Neural progenitor cell (in vitro differentiated cells): ENCODE data around the gene CHTF18. TPM values are rescaled to one million over a fixed set of nuclear protein-coding genes. Genes with fewer than 3 reads are reported as not detected.

ENCODE experiments used
- DNase-seq: peaks from one replicate; pipeline ENCODE4 v3.0.0-alpha.2; 2016; ENCODE audit warnings: low spot score
- H2AFZ ChIP-seq: fragments of 200-600 bp; sonication (generic); replicated peaks from 2 replicates; pipeline ENCODE4 v1.6.1; 2016; ENCODE audit warnings: antibody characterized with exemption
- H3F3A ChIP-seq: fragments of 200-600 bp; sonication (generic); 2 replicates; pipeline ENCODE4 v1.6.1; 2016; ENCODE audit warnings: antibody characterized with exemption, low read depth
- H3K27ac ChIP-seq: fragments of 200-600 bp; sonication (generic); 2 replicates; pipeline ENCODE4 v1.5.1; 2016; ENCODE audit warnings: mild to moderate bottlenecking
- H3K27me3 ChIP-seq: fragments of 200-600 bp; sonication (generic); 2 replicates; pipeline ENCODE4 v1.6.1; 2016; ENCODE audit warnings: mild to moderate bottlenecking, moderate library complexity
- H3K36me3 ChIP-seq: fragments of 200-600 bp; sonication (generic); 2 replicates; pipeline ENCODE4 v1.5.1; 2016
- H3K4me1 ChIP-seq: fragments of 200-600 bp; sonication (generic); 2 replicates; pipeline ENCODE4 v1.6.1; 2016; ENCODE audit warnings: mixed run types
- H3K4me2 ChIP-seq: fragments of 200-600 bp; sonication (generic); 2 replicates; pipeline ENCODE4 v1.6.1; 2016
- H3K4me3 ChIP-seq: fragments of 200-600 bp; sonication (generic); 2 replicates; pipeline ENCODE4 v1.5.1; 2016
- H3K79me2 ChIP-seq: fragments of 200-600 bp; sonication (generic); 2 replicates; pipeline ENCODE4 v1.6.1; 2016; ENCODE audit warnings: low read depth
- H3K9ac ChIP-seq: fragments of 200-600 bp; sonication (generic); 2 replicates; pipeline ENCODE4 v1.6.1; 2016
- H3K9me3 ChIP-seq: fragments of 200-600 bp; sonication (generic); 2 replicates; pipeline ENCODE4 v1.5.1; 2016; ENCODE audit warnings: low read depth
- H4K20me1 ChIP-seq: fragments of 200-600 bp; sonication (generic); 2 replicates; pipeline ENCODE4 v1.6.1; 2016; ENCODE audit warnings: low read depth
- H3K27ac Mint-ChIP-seq: 3 replicates; pipeline ENCODE4 v1.8.0; 2021; ENCODE audit warnings: mixed read lengths
- H3K27me3 Mint-ChIP-seq: 2 replicates; pipeline ENCODE4 v1.8.0; 2022; ENCODE audit warnings: low read depth, mild to moderate bottlenecking, inconsistent platforms, moderate library complexity, mixed read lengths; ENCODE audit not compliant: insufficient read depth
- H3K36me3 Mint-ChIP-seq: 3 replicates; pipeline ENCODE4 v1.8.0; 2021; ENCODE audit warnings: mixed read lengths
- H3K4me1 Mint-ChIP-seq: 3 replicates; pipeline ENCODE4 v1.8.0; 2021; ENCODE audit warnings: mixed read lengths
- H3K4me3 Mint-ChIP-seq: 3 replicates; pipeline ENCODE4 v1.8.0; 2021; ENCODE audit warnings: mild to moderate bottlenecking, moderate library complexity, mixed read lengths
- H3K9me3 Mint-ChIP-seq: 3 replicates; pipeline ENCODE4 v1.8.0; 2020; ENCODE audit warnings: mixed read lengths
- CTCF ChIP-seq: fragments of 200-600 bp; sonication (generic); IDR thresholded peaks from 2 replicates; pipeline ENCODE4 v1.5.1; 2017; ENCODE audit warnings: antibody characterized with exemption, mild to moderate bottlenecking
- EZH2 ChIP-seq: fragments of 200-600 bp; sonication (generic); IDR thresholded peaks from 2 replicates; pipeline ENCODE4 v1.6.1; 2017; ENCODE audit warnings: antibody characterized with exemption, mild to moderate bottlenecking, moderate library complexity
- EZH2phosphoT487 ChIP-seq: fragments of 200-600 bp; sonication (generic); IDR thresholded peaks from 2 replicates; pipeline ENCODE4 v1.6.1; 2017; ENCODE audit warnings: antibody characterized with exemption
- total RNA-seq: library from RNA; depleted of rRNA; stranded (reverse); fragments of >200 nt; gene quantifications from 2 replicates; pipeline ENCODE4 v1.2.3, GENCODE V29; 2015; ENCODE audit warnings: low replicate concordance

CHTF18 gene
- total RNA-seq, 1 donor from 2014 or later = 35.6 TPM

GRCh38 chr16:784431-784830 is 4.0 kb upstream of the CHTF18 start:
- no peak for TF ChIP-seq EZH2
- no peak for TF ChIP-seq CTCF
- no peak for TF ChIP-seq EZH2phosphoT487
- H3K4me1 Mint-ChIP-seq = peaks cover 3% of the 10 kb centered on the region
- no peak overlapping the region for H3K4me2 ChIP-seq

DNA sequence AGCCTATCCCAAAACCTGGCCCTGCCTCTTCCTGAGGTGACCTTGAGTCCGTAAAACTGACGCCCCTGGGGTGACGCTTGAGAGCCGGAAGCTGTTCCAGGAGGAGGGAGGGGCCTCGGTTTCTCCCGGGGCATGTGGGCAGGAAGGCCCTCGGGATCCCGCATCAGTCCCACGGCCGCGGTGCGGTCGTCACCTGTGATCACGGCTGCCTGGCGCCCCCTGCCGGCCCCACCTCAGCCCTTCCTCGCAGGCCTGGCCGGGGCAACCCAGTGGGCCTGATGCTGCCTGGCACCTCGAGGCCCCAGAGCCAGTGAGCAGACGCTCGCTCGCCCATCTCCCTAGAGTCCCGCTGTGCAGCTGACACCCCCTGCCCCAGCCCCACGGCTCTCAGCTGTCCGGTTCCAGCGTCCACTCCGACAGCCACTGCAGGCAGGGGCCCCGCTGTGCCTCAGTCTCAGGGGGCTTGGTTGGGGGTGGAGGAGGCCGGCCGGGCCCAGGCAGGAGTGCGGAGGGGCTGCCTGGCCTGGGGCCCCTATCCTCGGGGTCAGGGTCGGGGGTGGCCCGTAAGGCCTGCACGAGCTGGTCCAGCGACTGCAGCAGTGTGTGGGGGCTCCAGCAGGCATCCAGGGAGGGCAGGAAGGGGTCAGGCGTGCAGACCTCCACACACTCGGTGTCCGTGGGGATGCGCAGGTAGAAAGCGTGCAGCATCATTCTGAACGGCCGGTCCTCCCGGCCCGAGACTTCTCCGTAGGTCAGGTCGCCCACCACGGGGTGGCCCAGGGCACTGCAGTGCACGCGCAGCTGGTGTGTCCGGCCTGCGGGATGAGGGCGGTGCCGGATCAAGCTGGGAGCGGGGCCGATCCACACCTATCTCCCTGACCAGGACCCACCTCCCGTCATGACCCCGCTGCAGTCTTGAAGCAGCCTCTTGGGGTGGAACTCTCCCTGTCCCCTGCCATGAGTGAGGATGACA is 2.6 kb upstream of the CHTF18 start:
- Histone ChIP-seq H3K4me1 (peaks cover 7% of the 10 kb centered on the region), H4K20me1 (peaks cover 41% of the 10 kb centered on the region), H3K27ac (no peak overlapping the region), H3K79me2 (peaks cover 27% of the 10 kb centered on the region), H3K9ac (no peak overlapping the region), H3F3A (peaks cover 3% of the 10 kb centered on the region), H3K9me3 (no peaks in the 10 kb centered on the region), H2AFZ (no peak overlapping the region), H3K27me3 (peaks cover 14% of the 10 kb centered on the region), H3K4me2 (no peak overlapping the region), H3K36me3 (no peaks in the 10 kb centered on the region), H3K4me3 (no peak overlapping the region)
- no peak for TF ChIP-seq EZH2
- TF ChIP-seq CTCF = peak; percentile 85
- Mint-ChIP-seq H3K9me3 (no peaks in the 10 kb centered on the region), H3K27me3 (peaks cover 5% of the 10 kb centered on the region), H3K4me1 (peaks cover 3% of the 10 kb centered on the region), H3K4me3 (peak overlapping the region; percentile 78), H3K27ac (no peak overlapping the region), H3K36me3 (no peaks in the 10 kb centered on the region)
- peak; percentile 89 for DNase-seq

More at GRCh38 chr16:784431-784830, 4.0 kb upstream of the CHTF18 start:
- Mint-ChIP-seq H3K4me3 (no peak overlapping the region), H3K27ac (no peak overlapping the region), H3K27me3 (peaks cover 7% of the 10 kb centered on the region), H3K36me3 (no peaks in the 10 kb centered on the region), H3K9me3 (no peaks in the 10 kb centered on the region)
- H2AFZ ChIP-seq = no peak overlapping the region
- peaks cover 5% of the 10 kb centered on the region for H3K4me1 ChIP-seq
- H3K4me3 ChIP-seq = no peak overlapping the region
- H3K79me2 ChIP-seq = peaks cover 19% of the 10 kb centered on the region
- no peaks in the 10 kb centered on the region for H3K36me3 ChIP-seq
- DNase-seq = no peak
- H4K20me1 ChIP-seq = peaks cover 32% of the 10 kb centered on the region
- no peak overlapping the region for H3K9ac ChIP-seq
- H3K27ac ChIP-seq = no peak overlapping the region
- no peaks in the 10 kb centered on the region for H3K9me3 ChIP-seq
- H3F3A ChIP-seq = peaks cover 3% of the 10 kb centered on the region
- H3K27me3 ChIP-seq = peaks cover 26% of the 10 kb centered on the region

- H3K27ac Mint-ChIP-seq = no peak overlapping the region
- Histone ChIP-seq H3K79me2 (peaks cover 27% of the 10 kb centered on the region), H3K27me3 (no peaks in the 10 kb centered on the region), H3K4me3 (peak overlapping the region; percentile 99), H2AFZ (no peak overlapping the region), H3K36me3 (no peaks in the 10 kb centered on the region), H3F3A (peaks cover 3% of the 10 kb centered on the region), H4K20me1 (peaks cover 41% of the 10 kb centered on the region), H3K4me1 (peaks cover 7% of the 10 kb centered on the region), H3K9ac (peak overlapping the region; percentile 70), H3K4me2 (peak overlapping the region; percentile 85), H3K27ac (no peak overlapping the region), H3K9me3 (no peaks in the 10 kb centered on the region)
- no peaks in the 10 kb centered on the region for H3K9me3 Mint-ChIP-seq
- H3K36me3 Mint-ChIP-seq = peaks cover 6% of the 10 kb centered on the region
- peaks cover 5% of the 10 kb centered on the region for H3K4me1 Mint-ChIP-seq
- H3K27me3 Mint-ChIP-seq = peaks cover under 1% of the 10 kb centered on the region
- DNase-seq = no peak
- peak overlapping the region; percentile 90 for H3K4me3 Mint-ChIP-seq
- TF ChIP-seq EZH2 (no peak), EZH2phosphoT487 (no peak), CTCF (no peak)
These were observed 976 bp upstream of the CHTF18 start for GRCh38 chr16:787321-787966.
